AG04450 (cell line): ENCODE measurements around the gene PCDHB3. TPM values are rescaled to one million over a fixed set of nuclear protein-coding genes. Genes with fewer than 3 reads are reported as not detected.
"Not testable (repeated sequence)": the region's sequence is repeated elsewhere in the genome, so short reads cannot be mapped to it uniquely, and the experiment has no call there.

Experiments used
- CTCF ChIA-PET: fragments of 300-600, 350-600 bp; formaldehyde crosslinking; extraction: SDS; loops from one replicate; lab custom pipeline; 2022; ENCODE audit warnings: antibody characterized with exemption, inconsistent platforms; lab: Charles Lee
- POLR2A ChIA-PET: fragments of 350-600 bp; formaldehyde crosslinking; extraction: SDS; loops from one replicate; lab custom pipeline; 2021; ENCODE audit warnings: antibody characterized with exemption, inconsistent platforms; lab: Yijun Ruan, JAX
- DNase-seq: peaks from one replicate; pipeline ENCODE4 v3.0.0-alpha.2; 2011; ENCODE audit warnings: low read depth, low spot score
- H3K27ac ChIP-seq: one replicate; pipeline ENCODE4 v1.5.1; 2012; ENCODE audit warnings: low read depth, low read length, control low read depth
- H3K27me3 ChIP-seq: one replicate; pipeline ENCODE4 v1.6.0; 2012; ENCODE audit warnings: low read length; ENCODE audit not compliant: control insufficient read depth, insufficient read depth
- H3K4me3 ChIP-seq: 2 replicates; pipeline ENCODE4 v1.5.1; 2011; ENCODE audit warnings: mild to moderate bottlenecking, low read depth, low read length, control low read depth
- H3K9me3 ChIP-seq: 2 replicates; pipeline ENCODE4 v1.5.1; 2012; ENCODE audit warnings: low read length; ENCODE audit not compliant: control insufficient read depth, insufficient read depth
- polyA plus RNA-seq: library from polyadenylated mRNA; depleted of rRNA; stranded (reverse); fragments of >200 nt; gene quantifications from 2 replicates; pipeline ENCODE4 v1.2.3, GENCODE V29; 2011
- TF ChIP-seq, protein P1 (sequence below): IDR thresholded peaks from 2 replicates; pipeline ENCODE4 v1.5.1; 2011; ENCODE audit warnings: low read depth, low read length, control low read depth, inconsistent platforms

The PCDHB3 gene
- polyA plus RNA-seq, 1 experiment = 0.12 TPM

DNA sequence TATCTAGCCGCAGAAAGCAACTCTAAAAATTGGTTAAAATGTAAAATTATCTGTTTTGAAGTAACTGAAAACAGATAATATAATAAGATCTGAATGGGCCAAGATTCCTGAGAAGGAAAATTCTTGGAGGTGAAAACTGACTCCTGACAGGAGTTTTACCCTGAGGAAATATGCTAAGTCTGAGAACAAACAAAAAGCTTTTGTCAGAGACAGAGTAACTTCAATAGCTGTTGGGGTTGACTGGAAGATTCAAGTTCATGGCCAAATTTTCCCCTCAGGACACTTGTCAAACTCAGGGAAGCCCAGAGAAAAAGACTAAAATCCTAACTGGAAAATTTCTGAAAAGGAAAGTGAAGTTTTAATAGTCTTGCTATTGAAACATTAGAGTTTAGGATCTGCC, 27.0 kb downstream of the PCDHB3 start:
- Histone ChIP-seq H3K27ac (no peak overlapping the region), H3K4me3 (no peak overlapping the region), H3K9me3 (peaks cover 20% of the 10 kb centered on the region), H3K27me3 (no peaks in the 10 kb centered on the region)
- TF ChIP-seq, protein P1, sequence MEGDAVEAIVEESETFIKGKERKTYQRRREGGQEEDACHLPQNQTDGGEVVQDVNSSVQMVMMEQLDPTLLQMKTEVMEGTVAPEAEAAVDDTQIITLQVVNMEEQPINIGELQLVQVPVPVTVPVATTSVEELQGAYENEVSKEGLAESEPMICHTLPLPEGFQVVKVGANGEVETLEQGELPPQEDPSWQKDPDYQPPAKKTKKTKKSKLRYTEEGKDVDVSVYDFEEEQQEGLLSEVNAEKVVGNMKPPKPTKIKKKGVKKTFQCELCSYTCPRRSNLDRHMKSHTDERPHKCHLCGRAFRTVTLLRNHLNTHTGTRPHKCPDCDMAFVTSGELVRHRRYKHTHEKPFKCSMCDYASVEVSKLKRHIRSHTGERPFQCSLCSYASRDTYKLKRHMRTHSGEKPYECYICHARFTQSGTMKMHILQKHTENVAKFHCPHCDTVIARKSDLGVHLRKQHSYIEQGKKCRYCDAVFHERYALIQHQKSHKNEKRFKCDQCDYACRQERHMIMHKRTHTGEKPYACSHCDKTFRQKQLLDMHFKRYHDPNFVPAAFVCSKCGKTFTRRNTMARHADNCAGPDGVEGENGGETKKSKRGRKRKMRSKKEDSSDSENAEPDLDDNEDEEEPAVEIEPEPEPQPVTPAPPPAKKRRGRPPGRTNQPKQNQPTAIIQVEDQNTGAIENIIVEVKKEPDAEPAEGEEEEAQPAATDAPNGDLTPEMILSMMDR = no peak
- CTCF ChIA-PET = no interaction called here
- DNase-seq = no peak
- POLR2A ChIA-PET = no interaction called here

DNA sequence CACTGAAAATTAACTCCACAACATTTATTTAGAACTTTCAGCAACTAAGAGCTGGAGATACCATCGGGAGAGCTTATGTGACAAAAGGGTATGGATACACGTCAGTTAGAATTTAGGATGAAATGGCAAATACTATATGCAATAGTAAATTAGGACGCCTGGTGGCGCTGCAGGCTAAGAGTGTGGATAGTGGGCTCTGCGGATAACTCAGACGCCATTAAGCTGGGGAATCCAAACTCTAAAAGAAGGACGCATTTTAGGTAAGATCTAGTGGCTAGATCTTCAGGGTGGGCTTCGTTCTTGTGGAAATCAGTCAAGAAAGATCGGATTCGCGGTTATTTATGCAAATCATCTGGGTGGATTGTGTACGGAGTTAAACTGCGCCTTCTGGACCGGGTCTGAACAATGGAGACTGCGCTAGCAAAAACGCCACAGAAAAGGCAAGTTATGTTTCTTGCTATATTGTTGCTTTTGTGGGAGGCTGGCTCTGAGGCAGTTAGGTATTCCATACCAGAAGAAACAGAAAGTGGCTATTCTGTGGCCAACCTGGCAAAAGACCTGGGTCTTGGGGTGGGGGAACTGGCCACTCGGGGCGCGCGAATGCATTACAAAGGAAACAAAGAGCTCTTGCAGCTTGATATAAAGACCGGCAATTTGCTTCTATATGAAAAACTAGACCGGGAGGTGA, 34.9 kb downstream of the PCDHB3 start, which contains the start of gene PCDHB5:
TSS of gene PCDHB5 (plus strand) at position 177 of the 688 bp plus-strand sequence. CDS start at position 406, 229 bp downstream.
- ChIA-PET CTCF (interaction anchor here (0.5 to 1.6 kb wide), 3 partner anchors 51 to 859 kb away, joined by 3 to 7 read pairs (median 4); no protein-coding TSS in a partner anchor), POLR2A (no interaction called here)
- Histone ChIP-seq H3K4me3 (peak within 1 kb of the TSS; percentile 31), H3K27me3 (no peaks in the 10 kb centered on the region), H3K9me3 (peaks cover 22% of the 10 kb centered on the region), H3K27ac (no peak within 1 kb of the TSS)
- DNase-seq = no peak
- TF ChIP-seq, protein P1 = 0 out of 2 replicates have a peak, but pooled peaks have one; percentile 18

DNA sequence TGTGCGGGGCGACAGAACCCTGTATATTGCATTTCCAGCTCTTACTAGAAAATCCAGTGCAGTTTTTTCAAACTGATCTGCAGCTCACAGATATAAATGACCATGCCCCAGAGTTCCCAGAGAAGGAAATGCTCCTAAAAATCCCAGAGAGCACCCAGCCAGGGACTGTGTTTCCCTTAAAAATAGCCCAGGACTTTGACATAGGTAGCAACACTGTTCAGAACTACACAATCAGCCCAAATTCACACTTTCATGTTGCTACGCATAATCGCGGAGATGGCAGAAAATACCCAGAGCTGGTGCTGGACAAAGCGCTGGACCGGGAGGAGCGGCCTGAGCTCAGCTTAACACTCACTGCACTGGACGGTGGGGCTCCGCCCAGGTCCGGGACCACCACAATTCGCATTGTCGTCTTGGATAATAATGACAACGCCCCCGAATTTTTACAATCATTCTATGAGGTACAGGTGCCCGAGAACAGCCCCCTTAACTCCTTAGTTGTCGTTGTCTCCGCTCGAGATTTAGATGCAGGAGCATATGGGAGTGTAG, 35.5 kb downstream of the PCDHB3 start:
- Histone ChIP-seq H3K9me3 (peaks cover 22% of the 10 kb centered on the region), H3K27ac (no peak overlapping the region), H3K27me3 (no peaks in the 10 kb centered on the region), H3K4me3 (no peak overlapping the region)
- ChIA-PET POLR2A (no interaction called here), CTCF (interaction anchor here (1.6 kb wide), 1 partner anchor 428 kb away, joined by 7 read pairs; no protein-coding TSS in a partner anchor)
- no peak for DNase-seq
- TF ChIP-seq, protein P1 = no peak

DNA sequence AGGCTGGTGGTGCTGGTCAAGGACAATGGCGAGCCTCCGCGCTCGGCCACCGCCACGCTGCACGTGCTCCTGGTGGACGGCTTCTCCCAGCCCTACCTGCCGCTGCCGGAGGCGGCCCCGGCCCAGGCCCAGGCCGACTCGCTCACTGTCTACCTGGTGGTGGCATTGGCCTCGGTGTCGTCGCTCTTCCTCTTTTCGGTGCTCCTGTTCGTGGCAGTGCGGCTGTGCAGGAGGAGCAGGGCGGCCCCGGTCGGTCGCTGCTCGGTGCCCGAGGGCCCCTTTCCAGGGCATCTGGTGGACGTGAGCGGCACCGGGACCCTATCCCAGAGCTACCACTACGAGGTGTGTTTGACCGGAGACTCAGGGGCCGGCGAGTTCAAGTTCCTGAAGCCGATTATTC, 37.1 kb downstream of the PCDHB3 start:
- DNase-seq, H3K4me3 ChIP-seq, POLR2A ChIA-PET, H3K27me3 ChIP-seq, H3K27ac ChIP-seq: not testable (repeated sequence)
- CTCF ChIA-PET = interaction anchor here (1.0 kb wide), 1 partner anchor 426 kb away, joined by 3 read pairs; no protein-coding TSS in a partner anchor
- H3K9me3 ChIP-seq = peaks cover 22% of the 10 kb centered on the region

DNA sequence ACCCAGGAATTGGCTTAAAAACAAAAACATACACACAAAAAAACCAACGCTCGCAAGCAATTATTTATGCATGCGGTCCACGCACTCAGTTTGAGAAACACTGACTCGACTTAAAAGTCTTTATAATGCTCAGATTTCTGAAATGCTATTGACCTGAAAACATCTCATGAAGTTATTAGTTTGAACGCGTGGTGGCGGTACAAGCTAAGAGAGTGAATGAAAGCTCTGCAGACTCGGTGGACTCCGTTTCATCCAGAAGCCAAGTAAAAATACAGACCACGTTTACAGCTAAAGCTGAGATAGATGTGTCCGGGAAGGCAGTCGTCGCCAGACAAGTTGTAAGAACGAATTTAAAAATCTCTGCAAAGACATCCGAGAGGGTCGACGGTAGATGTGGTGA, 49.5 kb downstream of the PCDHB3 start, which contains the start of gene PCDHB6:
TSS of gene PCDHB6 (plus strand) at position 246 of the 400 bp plus-strand sequence. CDS start 201 bp downstream, outside the sequence.
- no peak within 1 kb of the TSS for H3K4me3 ChIP-seq
- CTCF ChIA-PET = no interaction called here
- DNase-seq = no peak
- no peaks in the 10 kb centered on the region for H3K27me3 ChIP-seq
- TF ChIP-seq, protein P1 = no peak
- H3K27ac ChIP-seq = no peak within 1 kb of the TSS
- H3K9me3 ChIP-seq = peaks cover 19% of the 10 kb centered on the region
- POLR2A ChIA-PET = no interaction called here
